Fibroblast of lung (primary cell): ENCODE measurements around the gene BCKDHB.

Source experiments
- CTCF ChIP-seq, 2 donors: IDR thresholded peaks in 1 of 2; conservative IDR thresholded peaks in 1 of 2; 1 replicate in 1 of 2; 2 replicates in 1 of 2; pipeline ENCODE4 v1.5.1; 2011 to 2012; ENCODE audit warnings: low read length in 2 of 2, control low read depth in 1 of 2, inconsistent platforms in 1 of 2, low read depth in 1 of 2, mild to moderate bottlenecking in 1 of 2
- EZH2 ChIP-seq: IDR thresholded peaks from 2 replicates; pipeline ENCODE4 v1.5.1; 2012; ENCODE audit warnings: low read length, control low read depth, mild to moderate bottlenecking; ENCODE audit errors: missing control alignments

GRCh38 chr6:80170433-80170832, 64.0 kb downstream of the BCKDHB start:
- TF ChIP-seq EZH2: no peak
- TF ChIP-seq CTCF (conservative IDR thresholded peaks at IDR 0.05 in 1 of 2, IDR thresholded peaks at IDR 0.05 in 1 of 2; ENCODE audit: low read depth in 1 of 2, low read length in 2 of 2): no peak
